SKM-1 (cell line): ENCODE data around the gene GJB2.

Experiments
- DNase-seq: peaks from one replicate; lab custom pipeline; 2025; ENCODE audit not compliant: unreplicated experiment; lab: John Stamatoyannopoulos, UW

The GJB2 gene

DNA sequence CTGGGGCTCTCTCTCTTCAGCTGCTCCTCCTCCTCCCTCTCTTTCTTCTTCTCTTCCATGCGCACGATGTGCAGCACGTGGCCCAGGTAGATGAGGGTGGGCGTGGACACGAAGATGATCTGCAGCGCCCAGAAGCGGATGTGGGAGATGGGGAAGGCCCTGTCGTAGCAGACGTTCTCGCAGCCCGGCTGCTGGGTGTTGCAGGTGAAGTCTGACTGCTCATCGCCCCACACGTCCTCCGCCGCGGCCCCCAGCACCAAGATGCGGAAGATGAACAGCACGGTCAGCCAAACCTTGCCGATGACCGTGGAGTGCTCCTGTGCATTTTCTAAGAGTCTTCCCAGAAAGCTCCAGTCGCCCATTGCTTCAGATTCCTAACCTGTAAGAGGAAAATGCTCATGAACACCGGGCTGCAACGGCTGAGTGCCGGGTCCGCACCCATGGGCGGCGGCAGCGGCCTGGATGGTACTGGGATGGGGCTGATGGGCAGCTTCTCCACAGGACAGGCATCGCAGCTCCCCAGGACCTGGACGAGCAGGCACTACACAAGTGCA, 49.7 kb downstream of the GJB2 start:
- no peak for DNase-seq

DNA sequence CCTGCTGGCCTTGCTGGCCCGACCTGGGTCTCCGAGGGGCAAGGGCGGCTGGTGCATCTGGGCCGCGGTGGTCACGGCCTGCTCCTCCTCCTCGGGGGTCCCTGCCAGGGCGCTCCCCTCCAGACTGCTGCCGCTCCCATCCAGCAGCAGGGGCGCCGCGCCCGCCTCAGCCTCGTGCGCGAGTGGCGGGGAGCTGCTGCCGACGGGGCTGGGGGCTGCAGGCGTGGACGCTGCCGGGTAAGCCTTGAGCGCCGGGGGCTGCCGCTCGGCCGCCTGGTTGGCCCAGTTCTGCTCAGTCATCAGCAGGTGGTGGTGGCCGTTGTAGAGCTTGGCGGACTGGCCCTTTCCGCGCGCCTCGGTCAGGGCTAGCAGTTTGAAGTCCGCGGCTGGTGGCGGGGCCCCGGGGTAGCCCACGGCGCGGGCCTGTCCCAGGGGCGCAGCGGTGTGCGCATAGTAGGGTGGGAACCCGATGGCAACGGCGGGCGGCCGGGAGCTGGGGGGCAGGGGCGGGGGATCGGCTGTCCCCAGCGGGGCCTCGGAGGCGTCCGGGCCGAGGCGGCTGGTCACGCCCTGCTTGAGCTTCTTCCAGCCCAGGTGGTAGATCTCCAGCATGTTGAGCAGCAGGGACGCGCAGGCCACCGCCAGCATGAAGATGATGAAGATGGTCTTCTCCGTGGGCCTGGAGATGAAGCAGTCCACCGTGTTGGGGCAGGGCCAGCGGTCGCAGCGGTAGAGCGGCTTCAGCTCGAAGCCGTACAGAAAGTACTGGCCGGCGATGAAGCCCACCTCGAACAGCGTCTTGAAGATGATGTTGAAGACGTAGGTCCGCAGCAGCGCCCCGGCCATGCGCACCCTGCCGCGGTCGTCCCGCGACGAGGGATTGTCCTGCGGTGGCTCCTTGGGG, 50.5 kb downstream of the GJB2 start:
- DNase-seq = no peak

DNA sequence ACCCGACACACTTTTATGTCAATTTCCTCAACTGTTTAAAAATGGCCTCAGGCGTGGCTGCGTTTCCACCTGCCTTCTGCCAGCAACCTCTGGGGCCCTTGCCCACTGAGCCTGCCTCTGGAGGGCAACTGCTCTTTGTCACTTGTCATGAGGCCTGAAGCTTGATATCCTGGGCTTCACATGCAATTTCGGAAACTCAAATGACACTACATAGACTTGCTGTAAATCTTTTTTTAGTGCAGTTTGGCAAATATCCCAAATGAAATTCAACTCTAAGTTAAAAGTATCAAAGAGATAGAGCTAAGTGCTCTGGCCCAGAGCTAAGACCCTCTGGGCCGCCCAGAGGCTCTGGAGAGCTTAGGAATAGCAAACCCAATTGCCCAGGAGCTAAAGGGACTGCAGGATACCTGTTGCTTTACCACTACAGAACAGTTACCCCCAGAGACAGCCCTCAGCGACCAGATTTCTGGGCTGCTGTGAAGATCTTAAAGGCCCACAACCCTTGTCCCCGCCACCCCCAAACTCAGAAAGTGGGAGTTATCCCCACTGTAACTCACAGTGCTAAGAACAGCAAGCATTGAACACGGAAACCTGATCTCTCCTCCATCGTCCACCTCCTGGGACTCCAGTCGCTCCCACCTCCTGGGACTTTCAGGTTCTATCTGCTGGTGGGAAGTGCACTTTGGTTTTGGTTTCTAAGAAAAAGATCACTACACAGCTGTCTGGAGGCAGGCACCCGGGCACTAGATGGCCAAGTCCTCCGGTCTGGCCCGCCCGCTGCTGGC, 51.3 kb downstream of the GJB2 start:
- no peak for DNase-seq

DNA sequence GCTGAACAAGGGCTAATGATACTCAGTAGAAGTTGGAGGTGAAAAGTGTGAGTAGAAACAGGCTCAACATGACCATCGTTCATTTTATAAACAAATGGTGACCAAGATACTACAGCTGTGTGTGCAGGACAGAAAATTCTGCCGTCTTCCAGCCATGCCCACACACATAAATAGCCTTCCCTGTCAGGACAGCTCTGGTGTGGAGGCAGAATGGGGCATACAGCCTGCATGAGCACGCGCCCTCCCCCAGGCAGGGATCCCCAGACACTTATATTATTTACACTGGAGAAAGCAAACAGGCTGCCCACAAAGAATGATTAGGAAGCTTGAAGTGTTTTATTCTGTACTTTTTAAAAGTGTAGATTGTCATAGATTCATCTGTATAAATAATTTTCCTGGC, 52.3 kb downstream of the GJB2 start:
- DNase-seq = no peak

- DNase-seq = no peak
Measured at GRCh38 chr13:20137875-20138274, 54.9 kb downstream of the GJB2 start.
